OCI-LY3 (cell line): ENCODE results near the gene GLRA1.

ENCODE experiments used
- H2AFZ ChIP-seq: fragments of 200-600, 300-600 bp; shearing (Covaris generic); 2 replicates; pipeline ENCODE4 v1.6.0; 2014; ENCODE audit warnings: antibody characterized with exemption, low read depth, low read length
- H3K27ac ChIP-seq: fragments of 200-600, 300-600 bp; sonication (generic); 2 replicates; pipeline ENCODE4 v1.5.1; 2014; ENCODE audit warnings: mild to moderate bottlenecking, low read length, moderate library complexity, mixed read lengths
- H3K27me3 ChIP-seq: fragments of 200-600, 300-600 bp; sonication (generic); 2 replicates; pipeline ENCODE4 v1.6.1; 2014; ENCODE audit warnings: low read depth, low read length, mixed read lengths
- H3K36me3 ChIP-seq: fragments of 200-600, 300-600 bp; sonication (generic); replicated peaks from 2 replicates; pipeline ENCODE3; 2014; ENCODE audit warnings: low read depth, low read length, mixed read lengths
- H3K4me1 ChIP-seq: fragments of 300-600, 200-600 bp; sonication (generic); 2 replicates; pipeline ENCODE4 v1.6.1; 2014; ENCODE audit warnings: low read length, mixed read lengths
- H3K4me2 ChIP-seq: fragments of 200-600, 300-600 bp; sonication (generic); 2 replicates; pipeline ENCODE4 v1.6.1; 2014; ENCODE audit warnings: low read length, mixed read lengths
- H3K4me3 ChIP-seq: fragments of 300-600, 200-600 bp; sonication (generic); 2 replicates; pipeline ENCODE4 v1.5.1; 2014; ENCODE audit warnings: antibody characterized with exemption, mild to moderate bottlenecking, low read length, moderate library complexity
- H3K79me2 ChIP-seq: fragments of 300-600, 200-600 bp; shearing (Covaris generic); 2 replicates; pipeline ENCODE4 v1.6.1; 2014; ENCODE audit warnings: mild to moderate bottlenecking, low read length, mixed read lengths
- H3K9ac ChIP-seq: fragments of 300-600, 200-600 bp; shearing (Covaris generic); 2 replicates; pipeline ENCODE4 v1.6.0; 2014; ENCODE audit warnings: mild to moderate bottlenecking, low read length, moderate library complexity
- H3K9me3 ChIP-seq: fragments of 200-600, 300-600 bp; shearing (Covaris generic); 2 replicates; pipeline ENCODE4 v1.6.1; 2014; ENCODE audit warnings: low read length, mixed read lengths; ENCODE audit not compliant: insufficient read depth
- H4K20me1 ChIP-seq: fragments of 200-600, 300-600 bp; sonication (generic); 2 replicates; pipeline ENCODE4 v1.6.1; 2016; ENCODE audit warnings: low read length, mixed read lengths; ENCODE audit not compliant: insufficient read depth
- EZH2phosphoT487 ChIP-seq: fragments of 200-600 bp; shearing (Covaris generic); IDR thresholded peaks from 2 replicates; pipeline ENCODE4 v1.6.1; 2018; ENCODE audit warnings: antibody characterized with exemption, mixed run types, low read depth
- TF ChIP-seq, protein P1 (sequence below): fragments of 200-600, 300-600 bp; sonication (generic); IDR thresholded peaks from 2 replicates; pipeline ENCODE4 v1.5.1; 2014; ENCODE audit warnings: antibody characterized with exemption, low read length, low read depth

Gene GLRA1

GRCh38 chr5:151811593-151812321 lies 112.9 kb downstream of the GLRA1 start:
- H4K20me1 ChIP-seq, result peaks cover 22% of the 10 kb centered on the region

GRCh38 chr5:151810897-151811296 lies 113.8 kb downstream of the GLRA1 start:
- Histone ChIP-seq H3K9me3 (no peaks in the 10 kb centered on the region), H3K4me1 (peaks cover 17% of the 10 kb centered on the region), H3K27ac (no peak overlapping the region), H3K4me2 (no peak overlapping the region), H3K79me2 (peaks cover 47% of the 10 kb centered on the region), H3K9ac (no peak overlapping the region), H2AFZ (no peak overlapping the region), H3K36me3 (peaks cover 74% of the 10 kb centered on the region), H4K20me1 (peaks cover 27% of the 10 kb centered on the region), H3K4me3 (no peak overlapping the region), H3K27me3 (no peaks in the 10 kb centered on the region)
- TF ChIP-seq EZH2phosphoT487, result no peak
- TF ChIP-seq, protein P1, sequence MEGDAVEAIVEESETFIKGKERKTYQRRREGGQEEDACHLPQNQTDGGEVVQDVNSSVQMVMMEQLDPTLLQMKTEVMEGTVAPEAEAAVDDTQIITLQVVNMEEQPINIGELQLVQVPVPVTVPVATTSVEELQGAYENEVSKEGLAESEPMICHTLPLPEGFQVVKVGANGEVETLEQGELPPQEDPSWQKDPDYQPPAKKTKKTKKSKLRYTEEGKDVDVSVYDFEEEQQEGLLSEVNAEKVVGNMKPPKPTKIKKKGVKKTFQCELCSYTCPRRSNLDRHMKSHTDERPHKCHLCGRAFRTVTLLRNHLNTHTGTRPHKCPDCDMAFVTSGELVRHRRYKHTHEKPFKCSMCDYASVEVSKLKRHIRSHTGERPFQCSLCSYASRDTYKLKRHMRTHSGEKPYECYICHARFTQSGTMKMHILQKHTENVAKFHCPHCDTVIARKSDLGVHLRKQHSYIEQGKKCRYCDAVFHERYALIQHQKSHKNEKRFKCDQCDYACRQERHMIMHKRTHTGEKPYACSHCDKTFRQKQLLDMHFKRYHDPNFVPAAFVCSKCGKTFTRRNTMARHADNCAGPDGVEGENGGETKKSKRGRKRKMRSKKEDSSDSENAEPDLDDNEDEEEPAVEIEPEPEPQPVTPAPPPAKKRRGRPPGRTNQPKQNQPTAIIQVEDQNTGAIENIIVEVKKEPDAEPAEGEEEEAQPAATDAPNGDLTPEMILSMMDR, result no peak

More at GRCh38 chr5:151811593-151812321, 112.9 kb downstream of the GLRA1 start:
- Histone ChIP-seq H3K9ac (no peak overlapping the region), H3K36me3 (peaks cover 69% of the 10 kb centered on the region), H3K27ac (no peak overlapping the region), H3K4me2 (no peak overlapping the region), H3K9me3 (no peaks in the 10 kb centered on the region), H3K4me1 (peaks cover 17% of the 10 kb centered on the region), H2AFZ (no peak overlapping the region), H3K27me3 (no peaks in the 10 kb centered on the region), H3K79me2 (peaks cover 38% of the 10 kb centered on the region), H3K4me3 (no peak overlapping the region)
- TF ChIP-seq EZH2phosphoT487, result no peak
- TF ChIP-seq, protein P1, result no peak

DNA sequence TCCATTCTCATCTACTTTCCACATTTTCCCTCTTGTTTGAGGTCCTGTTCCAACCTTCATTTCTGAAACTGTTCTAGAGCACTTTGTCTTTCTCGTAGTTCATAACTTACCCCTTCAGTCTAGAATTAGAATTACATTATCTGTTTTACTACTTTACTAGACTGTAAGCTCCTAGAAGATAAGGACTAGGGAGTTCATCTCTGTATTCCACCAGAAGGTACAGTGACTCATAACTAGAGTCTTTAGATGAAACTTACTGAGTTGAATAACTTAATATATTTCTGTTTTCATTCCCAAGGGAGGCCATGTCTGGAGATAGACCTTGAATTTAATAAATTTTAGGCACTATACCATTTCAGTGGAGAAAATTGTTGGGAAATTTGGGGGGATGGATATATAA lies 114.2 kb downstream of the GLRA1 start:
- H3K9ac ChIP-seq, result no peak overlapping the region

DNA sequence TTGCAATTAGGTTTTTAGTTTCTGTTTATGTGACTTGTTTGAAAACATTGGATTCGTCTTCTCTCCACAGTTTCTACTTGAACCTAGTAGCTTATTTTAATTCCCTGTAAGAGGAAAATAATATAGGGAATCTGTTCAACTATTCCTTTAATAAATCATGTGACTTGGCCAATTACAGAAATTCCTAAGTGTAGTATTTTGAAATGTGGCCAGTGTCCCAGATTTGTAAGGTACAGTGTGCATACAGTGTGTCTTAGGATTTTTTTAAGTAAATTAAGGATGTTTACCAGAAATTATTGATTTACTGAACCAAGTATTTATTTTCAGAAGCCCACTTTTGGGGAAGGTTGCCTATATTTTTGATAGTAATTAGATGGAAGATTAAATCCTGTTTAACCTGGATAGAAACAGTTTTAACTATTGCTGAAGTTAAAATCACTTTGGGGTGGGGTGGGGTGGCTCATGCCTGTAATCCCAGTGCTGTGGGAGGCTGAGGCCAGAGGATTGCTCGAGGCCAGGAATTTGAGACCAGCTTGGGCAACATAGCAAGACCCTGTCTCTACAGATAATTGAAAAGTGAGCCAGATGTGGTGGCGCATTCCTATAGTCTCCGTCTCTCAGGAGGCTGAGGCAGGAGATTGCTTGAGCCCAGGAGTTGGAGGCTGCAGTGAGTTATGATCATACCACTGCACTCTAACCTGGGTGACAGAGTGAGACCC lies 116.0 kb downstream of the GLRA1 start:
- H3K9me3 ChIP-seq, result no peaks in the 10 kb centered on the region
- no peaks in the 10 kb centered on the region for H3K27me3 ChIP-seq
- TF ChIP-seq EZH2phosphoT487, result no peak
- H3K4me3 ChIP-seq, result no peak overlapping the region
- no peak overlapping the region for H3K27ac ChIP-seq
- peaks cover 63% of the 10 kb centered on the region for H3K79me2 ChIP-seq
- no peak overlapping the region for H3K9ac ChIP-seq
- H2AFZ ChIP-seq, result no peak overlapping the region
- peaks cover 30% of the 10 kb centered on the region for H4K20me1 ChIP-seq
- H3K4me1 ChIP-seq, result peaks cover 31% of the 10 kb centered on the region
- H3K36me3 ChIP-seq, result peaks cover 65% of the 10 kb centered on the region
- no peak overlapping the region for H3K4me2 ChIP-seq

More for the DNA sequence above, 114.2 kb downstream of the GLRA1 start:
- H3K79me2 ChIP-seq, result peaks cover 51% of the 10 kb centered on the region
- no peak overlapping the region for H3K4me2 ChIP-seq
- no peak overlapping the region for H2AFZ ChIP-seq
- H3K27ac ChIP-seq, result no peak overlapping the region
- H3K4me3 ChIP-seq, result no peak overlapping the region
- H3K9me3 ChIP-seq, result no peaks in the 10 kb centered on the region
- peaks cover 22% of the 10 kb centered on the region for H3K4me1 ChIP-seq
- TF ChIP-seq, protein P1, result no peak
- TF ChIP-seq EZH2phosphoT487, result no peak
- H4K20me1 ChIP-seq, result peaks cover 30% of the 10 kb centered on the region
- H3K27me3 ChIP-seq, result no peaks in the 10 kb centered on the region
- H3K36me3 ChIP-seq, result peaks cover 76% of the 10 kb centered on the region
